T-helper 1 cell treated with Interleukin-12 subunit alpha and Interleukin-12 subunit beta and Interleukin-4 antibody, amounts not matched to agents 30 ng/mL and 1 ng/mL, for 36 hours (primary cell): ENCODE data around the gene SSR2. TPM values are rescaled to one million over a fixed set of nuclear protein-coding genes. Genes with fewer than 3 reads are reported as not detected.
"Not testable (repeated sequence)": the region's sequence is repeated elsewhere in the genome, so short reads cannot be mapped to it uniquely, and the experiment has no call there.

Source experiments
- intact Hi-C: fragments of 100-400 bp; cut with micrococcal nuclease; formaldehyde crosslinking; loops from one replicate; pipeline ENCODE4 v1.15.1; 2024
- total RNA-seq: library from RNA; stranded (reverse); gene quantifications from 2 replicates; pipeline ENCODE4 v1.2.3, GENCODE V29; 2022

SSR2 gene
- total RNA-seq, 1 donor from 2014 or later: 281 TPM

- intact Hi-C loops: loop anchor here (5.0 to 10.0 kb wide), 2 partner anchors 776 to 808 kb away; partner anchors contain the start of genes CLK2 and HCN3
Observed at GRCh38 chr1:156050376-156050775, 29.6 kb upstream of the SSR2 start.

- intact Hi-C loops: no loop called here
Observed at GRCh38 chr1:156048663-156049258, 28.0 kb upstream of the SSR2 start.

- intact Hi-C loops: no loop called here
Observed at GRCh38 chr1:156045076-156045475, 24.3 kb upstream of the SSR2 start.

- intact Hi-C loops: no loop called here
Observed at GRCh38 chr1:156042828-156043227, 22.1 kb upstream of the SSR2 start.

GRCh38 chr1:156034991-156035390 lies 14.2 kb upstream of the SSR2 start:
- intact Hi-C loops: not testable (repeated sequence)

GRCh38 chr1:156033011-156033410 lies 12.3 kb upstream of the SSR2 start:
- intact Hi-C loops: no loop called here

- intact Hi-C loops: loop anchor here (1.0 kb wide), 2 partner anchors 28 to 40 kb away; partner anchors contain the start of gene LAMTOR2
Observed at GRCh38 chr1:156026588-156026987, 5.8 kb upstream of the SSR2 start.

- intact Hi-C loops: loop anchor here (1.0 kb wide), 2 partner anchors 28 to 40 kb away; partner anchors contain the start of gene LAMTOR2
Observed at GRCh38 chr1:156025876-156026275, 5.1 kb upstream of the SSR2 start.

- intact Hi-C loops: no loop called here
Observed at GRCh38 chr1:156024801-156025200, 4.0 kb upstream of the SSR2 start.

GRCh38 chr1:156021954-156022353 lies 1.2 kb upstream of the SSR2 start:
- intact Hi-C loops: loop anchor here (1.0 to 2.0 kb wide), 11 partner anchors 17 to 767 kb away; partner anchors contain the start of genes ENTREP3, GON4L, KHDC4 and LAMTOR2

GRCh38 chr1:156021093-156021428 lies 310 bp upstream of the SSR2 start:
- intact Hi-C loops: loop anchor here (1.0 to 2.0 kb wide), 11 partner anchors 16 to 766 kb away; partner anchors contain the start of genes ENTREP3, GON4L, KHDC4 and LAMTOR2

- intact Hi-C loops: loop anchor here (1.0 to 2.0 kb wide), 7 partner anchors 15 to 765 kb away; partner anchors contain the start of genes ENTREP3, LMNA, RIT1 and SCAMP3
Observed at GRCh38 chr1:156019946-156020292, 832 bp downstream of the SSR2 start.

- intact Hi-C loops: no loop called here
Observed at GRCh38 chr1:156014829-156015228, 5.9 kb downstream of the SSR2 start.

- intact Hi-C loops: no loop called here
Observed at GRCh38 chr1:156012051-156012817, 8.5 kb downstream of the SSR2 start.

- intact Hi-C loops: no loop called here
Observed at GRCh38 chr1:156009404-156009803, 11.3 kb downstream of the SSR2 start.

- intact Hi-C loops: no loop called here
Observed at GRCh38 chr1:156006666-156007376, 13.9 kb downstream of the SSR2 start.

- intact Hi-C loops: loop anchor here (1.0 to 2.0 kb wide), 3 partner anchors 16 to 49 kb away; partner anchors contain the start of genes ARHGEF2, LAMTOR2 and SSR2
Observed at GRCh38 chr1:156004843-156005584, 15.7 kb downstream of the SSR2 start.

- intact Hi-C loops: loop anchor here (2.0 kb wide), 2 partner anchors 17 to 25 kb away; partner anchors contain the start of genes ARHGEF2 and SSR2
Observed at GRCh38 chr1:156003923-156004188, 16.9 kb downstream of the SSR2 start.

GRCh38 chr1:156002188-156002911 lies 18.4 kb downstream of the SSR2 start:
- intact Hi-C loops: no loop called here

GRCh38 chr1:156001662-156002171 lies 19.0 kb downstream of the SSR2 start:
- intact Hi-C loops: no loop called here
